Measurements from ENCODE around the gene CX3CL1. TPM values are rescaled to one million over a fixed set of nuclear protein-coding genes. Genes with fewer than 3 reads are reported as not detected.

CX3CL1 gene
- total and polyA plus RNA-seq, 2 of the 4 experiments (the other 2 are of a cell fraction): 0.18 to 0.77 TPM

GRCh38 chr16:57422026-57422944 lies 50.0 kb downstream of the CX3CL1 start (continued):
- TF ChIP-seq MAFK (IDR thresholded peaks at IDR 0.05; ENCODE audit: low read depth, low read length) (no peak), SMC3 (IDR thresholded peaks at IDR 0.05; ENCODE audit: low read depth, low read length) (peak; percentile 77), CEBPB (IDR thresholded peaks at IDR 0.05; ENCODE audit: low read depth, low read length) (no peak)

GRCh38 chr16:57423152-57423551 lies 50.9 kb downstream of the CX3CL1 start:
- POLR2A ChIA-PET (ENCODE audit: unreplicated experiment): no interaction called here
- dilution Hi-C loops (cut with HindIII; ENCODE audit: low sequenced_read_pairs, unreplicated experiment): no loop called here
- no peaks in the 10 kb centered on the region for H3K79me1 ChIP-seq (ENCODE audit: low read depth in 1 of 2, low read length in 2 of 2)

More at GRCh38 chr16:57423152-57423551, 50.9 kb downstream of the CX3CL1 start:
- Histone ChIP-seq H2AFZ (replicated peaks; ENCODE audit: low read length, poor library complexity) (peak overlapping the region; percentile 15), H2AK9ac (replicated peaks; ENCODE audit: low read depth, low read length, poor library complexity) (no peak overlapping the region), H4K91ac (ENCODE audit: insufficient read depth, low read depth, low read length) (no peak overlapping the region), H2BK20ac (ENCODE audit: low read depth, low read length) (no peak overlapping the region), H4K8ac (ENCODE audit: low read depth in 2 of 2, low read length in 2 of 2) (peak overlapping the region in 1 of 2 experiments; percentile 55; a peak in 2 of 4 replicates), H2BK120ac (ENCODE audit: low read depth, low read length) (no peak overlapping the region), H2BK15ac (ENCODE audit: low read depth, low read length) (no peak overlapping the region), H3K4me2 (ENCODE audit: low read depth, low read length) (no peak overlapping the region), H3K14ac (replicated peaks; ENCODE audit: low read depth, low read length) (no peak overlapping the region), H3K27me3 (ENCODE audit: control insufficient read depth, insufficient read depth, low read length) (no peaks in the 10 kb centered on the region), H3K4me1 (ENCODE audit: control insufficient read depth, insufficient read depth, low read length) (peaks cover 2% of the 10 kb centered on the region), H3K9me1 (ENCODE audit: insufficient read depth, low read length) (no peaks in the 10 kb centered on the region), H3K4me3 (ENCODE audit: insufficient read depth, low read depth, low read length) (no peak overlapping the region), H3K23ac (ENCODE audit: low read depth, low read length) (no peak overlapping the region), H3K36me3 (ENCODE audit: control insufficient read depth, insufficient read depth, low read length) (peaks cover 5% of the 10 kb centered on the region), H2BK5ac (ENCODE audit: low read depth, low read length, poor library complexity, severe bottlenecking) (no peak overlapping the region), H4K20me1 (ENCODE audit: insufficient read depth, low read length) (no peaks in the 10 kb centered on the region), H4K5ac (ENCODE audit: low read depth, low read length) (no peak overlapping the region), H3K56ac (ENCODE audit: extremely low read depth, insufficient read depth, low read length) (no peak overlapping the region), H3K18ac (ENCODE audit: low read depth, low read length) (no peak overlapping the region), H3K9me3 (ENCODE audit: control insufficient read depth, insufficient read depth, low read length) (no peaks in the 10 kb centered on the region), H3K9ac (ENCODE audit: low read depth, low read length) (no peak overlapping the region), H3K27ac (ENCODE audit: insufficient read depth, low read length) (no peak overlapping the region), H3K4ac (ENCODE audit: low read depth, low read length) (no peak overlapping the region), H2AK5ac (ENCODE audit: low read depth, low read length) (0 out of 2 replicates have a peak overlapping the region, but pooled peaks have one; percentile 56)
- TF ChIP-seq CEBPB (IDR thresholded peaks at IDR 0.05; ENCODE audit: low read depth, low read length) (no peak), MAZ (IDR thresholded peaks at IDR 0.05; ENCODE audit: borderline replicate concordance, low read depth, low read length) (no peak), CTCF (conservative IDR thresholded peaks at IDR 0.05; ENCODE audit: low read depth, low read length) (no peak), RFX5 (IDR thresholded peaks at IDR 0.05; ENCODE audit: low read depth, low read length) (no peak), USF2 (IDR thresholded peaks at IDR 0.05; ENCODE audit: low read depth, low read length) (no peak), MAFK (IDR thresholded peaks at IDR 0.05; ENCODE audit: low read depth, low read length) (no peak), SMC3 (IDR thresholded peaks at IDR 0.05; ENCODE audit: low read depth, low read length) (no peak), RCOR1 (IDR thresholded peaks at IDR 0.05; ENCODE audit: insufficient replicate concordance, low read length) (no peak), BHLHE40 (IDR thresholded peaks at IDR 0.05; ENCODE audit: low read depth, low read length) (no peak), NFE2L2 (IDR thresholded peaks at IDR 0.05; ENCODE audit: low read depth, low read length) (no peak), FOS (IDR thresholded peaks at IDR 0.05; ENCODE audit: low read depth, low read length) (no peak), RAD21 (IDR thresholded peaks at IDR 0.05; ENCODE audit: low read length) (no peak)
- 83% methylated on average over 1 of the region's 2 CpGs; no CpG with 5 or more reads in 1 of the 2 experiments for WGBS, 2 experiments (ENCODE audit: extremely low coverage in 2 of 2, insufficient read length in 1 of 2)
- in situ Hi-C loops (cut with MboI; ENCODE audit: low sequenced_read_pairs): no loop called here
- DNase-seq (no peak), ATAC-seq (ENCODE audit: low read depth) (no peak)
- CTCF ChIA-PET: interaction anchor here (0.5 to 4.5 kb wide), 3 partner anchors 10 to 254 kb away, joined by 3 to 30 read pairs (median 4); no protein-coding TSS in a partner anchor
- BruUV-seq (replicated peaks): no TSS peak
- intact Hi-C loops (cut with micrococcal nuclease): no loop called here
